T-cell (primary cell): ENCODE measurements around the gene RGCC. TPM values are rescaled to one million over a fixed set of nuclear protein-coding genes. Genes with fewer than 3 reads are reported as not detected.
"Not testable (repeated sequence)": the region's sequence is repeated elsewhere in the genome, so short reads cannot be mapped to it uniquely, and the experiment has no call there.

Experiments used
- ATAC-seq, 4 experiments: fragments of 200-7000 bp in 3 of 4; fragments of 150-1000 bp in 1 of 4; cut with Tn5 transposase; replicated peaks in 1 of 4; 1 replicate in 3 of 4; 2 replicates in 1 of 4; pipeline ENCODE4 v1.10.0; 2021; ENCODE audit warnings: moderate library complexity in 3 of 4, mild to moderate bottlenecking in 2 of 4, moderate number of reproducible peaks in 1 of 4
- CTCF ChIA-PET, 2 donors: fragments of 300-600 bp; sonication (Branson Sonifier 250); formaldehyde crosslinking; loops; one replicate each; lab custom pipeline; 2022; ENCODE audit warnings: antibody characterized with exemption in 2 of 2; lab: Charles Lee
- POLR2A ChIA-PET, 2 donors: fragments of 300-600 bp; sonication (Branson Sonifier 250); formaldehyde crosslinking; loops; one replicate each; lab custom pipeline; 2022; ENCODE audit warnings: antibody characterized with exemption in 2 of 2; lab: Charles Lee
- DNase-seq, 35 experiments: peaks; one replicate each; pipeline versions ENCODE4 v3.0.0 to v3.0.0-alpha.2; 2013 to 2023
- H3K27ac ChIP-seq: one replicate; pipeline ENCODE4 v1.5.1; 2013; ENCODE audit warnings: low read length
- H3K27me3 ChIP-seq, 2 experiments: replicated peaks in 1 of 2; 1 replicate in 1 of 2; 2 replicates in 1 of 2; pipeline versions ENCODE4 v1.6.1 to v1.7.0; 2013; ENCODE audit warnings: low read length in 1 of 2, mixed read lengths in 1 of 2; ENCODE audit not compliant: control insufficient read depth in 2 of 2, insufficient read depth in 2 of 2; ENCODE audit errors: extremely low read depth in 1 of 2
- H3K36me3 ChIP-seq, 2 donors: 1 replicate in 1 of 2; 2 replicates in 1 of 2; pipeline versions ENCODE4 v1.6.1 to v1.7.0; 2013; ENCODE audit warnings: low read length in 1 of 2; ENCODE audit not compliant: control insufficient read depth in 2 of 2, insufficient read depth in 1 of 2; ENCODE audit errors: extremely low read depth in 1 of 2
- H3K4me1 ChIP-seq, 2 experiments: 1 replicate in 1 of 2; 2 replicates in 1 of 2; pipeline versions ENCODE4 v1.6.1 to v1.7.0; 2013; ENCODE audit warnings: low read length in 2 of 2, mixed read lengths in 1 of 2; ENCODE audit not compliant: insufficient read depth in 2 of 2, control insufficient read depth in 1 of 2; ENCODE audit errors: extremely low read depth in 1 of 2
- H3K4me3 ChIP-seq, 2 donors: 1 replicate in 1 of 2; 2 replicates in 1 of 2; pipeline versions ENCODE4 v1.5.1 to v1.7.0; 2013; ENCODE audit warnings: mild to moderate bottlenecking in 2 of 2, low read length in 1 of 2, moderate library complexity in 1 of 2; ENCODE audit not compliant: control insufficient read depth in 1 of 2; ENCODE audit errors: extremely low read depth in 1 of 2
- H3K9me3 ChIP-seq: 2 replicates; pipeline ENCODE4 v1.7.0; 2013
- H3K27ac Mint-ChIP-seq, 2 donors: one replicate each; pipeline ENCODE4 v1.8.0; 2020 to 2021; ENCODE audit warnings: mild to moderate bottlenecking in 2 of 2, mixed read lengths in 2 of 2
- H3K27me3 Mint-ChIP-seq, 2 donors: one replicate each; pipeline ENCODE4 v1.8.0; 2021 to 2022; ENCODE audit warnings: mixed read lengths in 2 of 2
- H3K36me3 Mint-ChIP-seq: one replicate; pipeline ENCODE4 v1.8.0; 2021; ENCODE audit warnings: mixed read lengths
- H3K4me1 Mint-ChIP-seq, 3 donors: one replicate each; pipeline ENCODE4 v1.8.0; 2020 to 2022; ENCODE audit warnings: mixed read lengths in 3 of 3, mild to moderate bottlenecking in 1 of 3
- H3K4me3 Mint-ChIP-seq, 3 donors: one replicate each; pipeline ENCODE4 v1.8.0; 2020 to 2022; ENCODE audit warnings: mild to moderate bottlenecking in 3 of 3, mixed read lengths in 3 of 3, moderate library complexity in 3 of 3
- H3K9me3 Mint-ChIP-seq, 3 donors: one replicate each; pipeline ENCODE4 v1.8.0; 2020 to 2022; ENCODE audit warnings: mixed read lengths in 3 of 3
- WGBS: methylation state at CpG from one replicate; pipeline ENCODE4 v1.1.5; 2013; ENCODE audit warnings: missing lambda C conversion rate; ENCODE audit not compliant: insufficient coverage; 5-methylcytosine and 5-hydroxymethylcytosine counted together
- total RNA-seq, 35 experiments: library from RNA in 6 of 35; stranded (reverse) in 6 of 35; fragments of 120-200 nt in 1 of 35; gene quantifications; one replicate each; pipeline versions ENCODE4 v1.2.1 to v1.2.4 and lab custom pipeline; 2013 to 2026

Gene RGCC
- total RNA-seq, 5 donors from 2014 or later (not counting 1 experiment from before 2014, with no cell fraction given) = 151 to 515 (median 166) TPM

- DNase-seq, ATAC-seq, H3K9me3 ChIP-seq, H3K27me3 ChIP-seq, CTCF ChIA-PET, H3K4me3 Mint-ChIP-seq, H3K27ac ChIP-seq, H3K4me3 ChIP-seq, H3K27me3 Mint-ChIP-seq, H3K36me3 ChIP-seq, H3K27ac Mint-ChIP-seq: not testable (repeated sequence)
- peaks cover 19 to 35% of the 10 kb centered on the region in 2 experiments for H3K4me1 ChIP-seq
- Mint-ChIP-seq H3K36me3 (peaks cover 15% of the 10 kb centered on the region), H3K4me1 (peaks cover 35 to 45% (median 44%) of the 10 kb centered on the region in 3 donors), H3K9me3 (peaks cover 0 to 15% (median 8%) of the 10 kb centered on the region in 3 donors)
- POLR2A ChIA-PET = interaction anchor here in 1 of 2 donors (0.5 kb wide), 1 partner anchor 12 kb away, joined by 3 read pairs; no protein-coding TSS in a partner anchor
Observed at GRCh38 chr13:41504657-41505056, 47.3 kb downstream of the RGCC start.

DNA sequence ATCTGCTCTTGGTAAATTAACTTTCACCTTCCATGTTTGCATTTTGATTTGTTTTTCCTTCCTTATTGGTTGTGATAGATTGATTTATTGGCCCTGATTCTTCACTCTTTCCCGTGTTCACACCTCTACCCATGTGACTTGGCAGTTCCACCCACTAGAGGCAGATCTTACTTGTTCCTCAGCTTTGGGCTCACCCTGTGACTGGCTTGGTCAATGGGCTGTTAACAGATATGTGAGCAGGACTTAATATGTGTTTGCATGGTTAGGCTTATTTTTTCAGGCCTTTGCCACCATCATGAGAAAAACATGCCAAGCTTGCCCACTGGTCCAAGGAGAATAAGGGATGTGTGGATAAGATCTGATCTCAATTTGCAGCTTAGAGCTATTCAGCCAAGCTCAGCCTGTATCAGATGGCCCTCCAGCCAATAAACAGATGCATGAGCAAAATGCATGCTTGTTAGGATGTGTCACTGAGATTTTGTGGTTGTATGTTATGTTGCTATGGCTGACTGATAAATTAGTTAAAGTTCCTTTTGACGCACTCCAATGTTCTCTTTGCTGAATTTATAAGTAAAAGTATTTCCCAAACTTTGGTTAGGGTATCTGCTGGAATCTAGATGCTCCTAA lies 48.0 kb downstream of the RGCC start:
- WGBS = no CpG with 5 or more reads among the region's 2 CpGs
- Mint-ChIP-seq H3K4me1 (peaks cover 28 to 39% (median 37%) of the 10 kb centered on the region in 3 donors), H3K27me3 (no peaks in the 10 kb centered on the region), H3K27ac (peak overlapping the region in 1 of 2 donors; percentile 29), H3K4me3 (no peak overlapping the region), H3K9me3 (peaks cover 0 to 15% (median 8%) of the 10 kb centered on the region in 3 donors), H3K36me3 (peaks cover 15% of the 10 kb centered on the region)
- H3K9me3 ChIP-seq = no peaks in the 10 kb centered on the region
- peaks cover 15 to 29% of the 10 kb centered on the region in 2 experiments for H3K4me1 ChIP-seq
- no peaks in the 10 kb centered on the region for H3K36me3 ChIP-seq
- POLR2A ChIA-PET = interaction anchor here in 1 of 2 donors (0.5 kb wide), 1 partner anchor 13 kb away, joined by 3 read pairs; no protein-coding TSS in a partner anchor
- H3K27me3 ChIP-seq = no peaks in the 10 kb centered on the region
- no peak for ATAC-seq
- no peak overlapping the region for H3K4me3 ChIP-seq
- no peak for DNase-seq
- H3K27ac ChIP-seq = no peak overlapping the region
- CTCF ChIA-PET = no interaction called here

- peaks cover 15% of the 10 kb centered on the region for H3K36me3 Mint-ChIP-seq
- Histone ChIP-seq H3K27me3 (no peaks in the 10 kb centered on the region), H3K27ac (no peak overlapping the region), H3K36me3 (no peaks in the 10 kb centered on the region), H3K4me1 (peaks cover 9 to 20% of the 10 kb centered on the region in 2 experiments), H3K4me3 (no peak overlapping the region), H3K9me3 (no peaks in the 10 kb centered on the region)
- peaks cover 0 to 15% (median 8%) of the 10 kb centered on the region in 3 donors for H3K9me3 Mint-ChIP-seq
- H3K4me3 Mint-ChIP-seq = no peak overlapping the region
- CTCF ChIA-PET = interaction anchor here in 1 of 2 donors (0.7 kb wide), 1 partner anchor 12 kb away, joined by 4 read pairs; no protein-coding TSS in a partner anchor
- peaks cover 19 to 29% (median 27%) of the 10 kb centered on the region in 3 donors for H3K4me1 Mint-ChIP-seq
- DNase-seq (no peak), ATAC-seq (no peak)
- no CpG with 5 or more reads among the region's 1 CpG for WGBS
- POLR2A ChIA-PET = interaction anchor here in 1 of 2 donors (0.6 kb wide), 1 partner anchor 361 kb away, joined by 3 read pairs; no protein-coding TSS in a partner anchor
- no peak overlapping the region for H3K27ac Mint-ChIP-seq
- no peaks in the 10 kb centered on the region for H3K27me3 Mint-ChIP-seq
Observed at GRCh38 chr13:41506312-41506711, 49.0 kb downstream of the RGCC start.

GRCh38 chr13:41509971-41510370 lies 52.6 kb downstream of the RGCC start:
- H3K36me3 Mint-ChIP-seq = peaks cover 3% of the 10 kb centered on the region
- peaks cover 0 to 3% (median 0%) of the 10 kb centered on the region in 3 donors for H3K9me3 Mint-ChIP-seq
- Histone ChIP-seq H3K36me3 (no peaks in the 10 kb centered on the region), H3K27me3 (no peaks in the 10 kb centered on the region), H3K9me3 (no peaks in the 10 kb centered on the region), H3K4me1 (peaks cover 0 to 6% of the 10 kb centered on the region in 2 experiments), H3K27ac (no peak overlapping the region), H3K4me3 (no peak overlapping the region)
- DNase-seq (no peak), ATAC-seq (no peak)
- no peaks in the 10 kb centered on the region for H3K27me3 Mint-ChIP-seq
- peaks cover 0 to 6% (median 3%) of the 10 kb centered on the region in 3 donors for H3K4me1 Mint-ChIP-seq
- ChIA-PET POLR2A (interaction anchor here in 1 of 2 donors (0.6 kb wide), 1 partner anchor 77 kb away, joined by 3 read pairs; no protein-coding TSS in a partner anchor), CTCF (no interaction called here)
- 68% methylated on average over 2 of the region's 3 CpGs for WGBS
- no peak overlapping the region for H3K4me3 Mint-ChIP-seq
- H3K27ac Mint-ChIP-seq = peak overlapping the region in 1 of 2 donors; percentile 12

- H3K27me3 ChIP-seq = no peaks in the 10 kb centered on the region
- POLR2A ChIA-PET = interaction anchor here in 1 of 2 donors (0.5 to 0.6 kb wide), 2 partner anchors 48 to 1595 kb away, joined by 3 to 4 read pairs; no protein-coding TSS in a partner anchor
- Mint-ChIP-seq H3K36me3 (no peaks in the 10 kb centered on the region), H3K27me3 (no peaks in the 10 kb centered on the region), H3K9me3 (no peaks in the 10 kb centered on the region), H3K4me3 (no peak overlapping the region), H3K27ac (no peak overlapping the region), H3K4me1 (no peaks in the 10 kb centered on the region)
- ATAC-seq (no peak), DNase-seq (no peak)
- no peak overlapping the region for H3K4me3 ChIP-seq
- CTCF ChIA-PET = no interaction called here
- H3K9me3 ChIP-seq = no peaks in the 10 kb centered on the region
- H3K36me3 ChIP-seq = no peaks in the 10 kb centered on the region
- no peak overlapping the region for H3K27ac ChIP-seq
- H3K4me1 ChIP-seq = peaks cover 0 to 6% of the 10 kb centered on the region in 2 experiments
- WGBS = no CpG with 5 or more reads among the region's 1 CpG
Observed at GRCh38 chr13:41511827-41512226, 54.5 kb downstream of the RGCC start.

GRCh38 chr13:41512441-41512840 lies 55.1 kb downstream of the RGCC start:
- H3K36me3 Mint-ChIP-seq = no peaks in the 10 kb centered on the region
- H3K9me3 Mint-ChIP-seq = no peaks in the 10 kb centered on the region
- H3K9me3 ChIP-seq = no peaks in the 10 kb centered on the region
- ATAC-seq (no peak), DNase-seq (peak in 2 of 35 experiments; percentile 23 to 27)
- no CpG with 5 or more reads among the region's 9 CpGs for WGBS
- H3K4me3 ChIP-seq = no peak overlapping the region
- POLR2A ChIA-PET = interaction anchor here in 1 of 2 donors (0.6 kb wide), 1 partner anchor 49 kb away, joined by 3 read pairs; no protein-coding TSS in a partner anchor
- H3K27me3 ChIP-seq = no peaks in the 10 kb centered on the region
- no peak overlapping the region for H3K27ac ChIP-seq
- H3K27ac Mint-ChIP-seq = no peak overlapping the region
- no peak overlapping the region for H3K4me3 Mint-ChIP-seq
- H3K27me3 Mint-ChIP-seq = no peaks in the 10 kb centered on the region
- no peaks in the 10 kb centered on the region for H3K4me1 Mint-ChIP-seq
- no peaks in the 10 kb centered on the region for H3K36me3 ChIP-seq
- H3K4me1 ChIP-seq = peaks cover 0 to 6% of the 10 kb centered on the region in 2 experiments
- CTCF ChIA-PET = no interaction called here
